H1 (cell line): ENCODE measurements around the gene CDYL2. TPM values are rescaled to one million over a fixed set of nuclear protein-coding genes. Genes with fewer than 3 reads are reported as not detected.

Source experiments
- CEBPB ChIP-seq: IDR thresholded peaks from 2 replicates; pipeline ENCODE4 v1.6.1; 2012; ENCODE audit warnings: low read depth, low read length
- EGR1 ChIP-seq: IDR thresholded peaks from 2 replicates; pipeline ENCODE4 v1.6.1; 2011; ENCODE audit warnings: low read depth, low read length, borderline replicate concordance
- RAD21 ChIP-seq, 2 experiments: IDR thresholded peaks in 1 of 2; conservative IDR thresholded peaks in 1 of 2; 2 replicates each; pipeline ENCODE4 v1.6.1; 2011; ENCODE audit warnings: low read depth in 2 of 2, low read length in 2 of 2, improper control_type of control experiment in 1 of 2, inconsistent platforms in 1 of 2, mild to moderate bottlenecking in 1 of 2, moderate library complexity in 1 of 2
- RBBP5 ChIP-seq: IDR thresholded peaks from 2 replicates; pipeline ENCODE4 v1.7.1; 2012; ENCODE audit warnings: low read depth, mild to moderate bottlenecking, inconsistent platforms, low read length, moderate library complexity, borderline replicate concordance
- YY1 ChIP-seq: IDR thresholded peaks from 2 replicates; pipeline ENCODE4 v1.6.1; 2011; ENCODE audit warnings: low read depth, mild to moderate bottlenecking, low read length
- polyA plus RNA-seq, 7 experiments: library from polyadenylated mRNA; depleted of rRNA in 3 of 7; stranded (reverse) in 5 of 7; unstranded in 2 of 7; fragments of >200 nt in 5 of 7; fragments of 200-250 nt in 2 of 7; gene quantifications; 1 replicate in 5 of 7; 2 replicates in 1 of 7; 4 replicates in 1 of 7; pipeline versions ENCODE4 v1.2.1 to v1.2.3, GENCODE V29; 2011 to 2013; ENCODE audit warnings: missing spikeins in 2 of 7, mixed read lengths in 2 of 7
- total RNA-seq: library from RNA; stranded (reverse); fragmentation: NEBNext Ultra II Directional; extraction: Animal tissue kit (Norgen Biotek cat#: 25700); gene quantifications from 2 replicates; pipeline ENCODE4 v1.2.1, GENCODE V29; 2021
- TF ChIP-seq, protein P1 (sequence below): IDR thresholded peaks from 2 replicates; pipeline ENCODE4 v1.6.1; 2012; ENCODE audit warnings: inconsistent platforms
- TF ChIP-seq, protein P2 (sequence below): IDR thresholded peaks from 2 replicates; pipeline ENCODE4 v1.6.1; 2012; ENCODE audit warnings: inconsistent platforms

The CDYL2 gene
- total and polyA plus RNA-seq, 2 of the 8 experiments (the other 6 are each of a cell fraction or from before 2014, with no cell fraction given) = 0.33 to 5.3 TPM

DNA sequence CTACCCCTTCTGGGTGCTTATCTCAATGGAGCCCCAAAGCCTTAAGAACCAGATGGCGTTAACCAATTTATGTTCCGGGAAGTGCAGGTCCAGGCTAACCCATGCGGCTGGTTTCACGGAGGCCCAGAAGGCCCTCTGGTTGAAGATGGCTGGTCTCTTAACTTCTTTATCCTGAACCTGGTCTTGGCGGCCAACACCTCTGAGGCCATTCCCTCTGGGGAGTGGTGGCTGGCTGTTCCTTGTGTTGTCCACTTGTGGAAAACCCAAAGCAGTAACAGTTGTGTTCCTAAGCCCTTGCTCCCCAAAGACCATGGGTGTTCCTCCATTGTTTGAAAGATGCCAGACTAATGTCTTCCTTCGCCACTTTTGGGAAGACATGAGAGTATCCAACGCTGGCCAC lies 1.5 kb downstream of the CDYL2 start (continued):
- TF ChIP-seq RAD21 (IDR thresholded peaks at IDR 0.05 in 1 of 2, conservative IDR thresholded peaks at IDR 0.05 in 1 of 2; ENCODE audit: low read depth in 2 of 2, low read length in 2 of 2) (no peak), RBBP5 (no peak), YY1 (no peak), CEBPB (no peak), EGR1 (no peak)
- TF ChIP-seq, protein P1, sequence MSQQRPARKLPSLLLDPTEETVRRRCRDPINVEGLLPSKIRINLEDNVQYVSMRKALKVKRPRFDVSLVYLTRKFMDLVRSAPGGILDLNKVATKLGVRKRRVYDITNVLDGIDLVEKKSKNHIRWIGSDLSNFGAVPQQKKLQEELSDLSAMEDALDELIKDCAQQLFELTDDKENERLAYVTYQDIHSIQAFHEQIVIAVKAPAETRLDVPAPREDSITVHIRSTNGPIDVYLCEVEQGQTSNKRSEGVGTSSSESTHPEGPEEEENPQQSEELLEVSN = no peak
- TF ChIP-seq, protein P2, sequence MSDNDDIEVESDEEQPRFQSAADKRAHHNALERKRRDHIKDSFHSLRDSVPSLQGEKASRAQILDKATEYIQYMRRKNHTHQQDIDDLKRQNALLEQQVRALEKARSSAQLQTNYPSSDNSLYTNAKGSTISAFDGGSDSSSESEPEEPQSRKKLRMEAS = no peak
